ENCODE measurements around the gene CR1.
"Not testable (repeated sequence)": the region's sequence is repeated elsewhere in the genome, so short reads cannot be mapped to it uniquely, and the experiment has no call there.

Gene CR1

GRCh38 chr1:207581496-207582153, 85.7 kb downstream of the CR1 start:
- no peak for DNase-seq (ENCODE audit: low read depth, low spot score)

DNA sequence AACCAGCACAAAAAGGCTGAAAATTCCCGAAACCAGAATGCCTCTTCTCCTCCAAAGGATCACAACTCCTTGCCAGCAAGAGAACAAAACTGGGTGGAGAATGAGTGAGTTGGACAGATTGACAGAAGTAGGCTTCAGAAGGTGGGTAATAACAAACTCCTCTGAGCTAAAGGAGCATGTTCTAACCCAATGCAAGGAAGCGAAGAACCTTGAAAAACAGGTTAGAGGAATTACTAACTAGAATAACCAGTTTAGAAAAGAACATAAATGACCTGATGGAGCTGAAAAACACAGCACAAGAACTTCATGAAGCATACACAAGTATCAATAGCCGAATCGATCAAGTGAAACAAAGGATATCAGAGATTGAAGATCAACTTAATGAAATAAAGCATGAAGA, 93.5 kb downstream of the CR1 start:
- DNase-seq (ENCODE audit: low read depth, low spot score), result not testable (repeated sequence)

DNA sequence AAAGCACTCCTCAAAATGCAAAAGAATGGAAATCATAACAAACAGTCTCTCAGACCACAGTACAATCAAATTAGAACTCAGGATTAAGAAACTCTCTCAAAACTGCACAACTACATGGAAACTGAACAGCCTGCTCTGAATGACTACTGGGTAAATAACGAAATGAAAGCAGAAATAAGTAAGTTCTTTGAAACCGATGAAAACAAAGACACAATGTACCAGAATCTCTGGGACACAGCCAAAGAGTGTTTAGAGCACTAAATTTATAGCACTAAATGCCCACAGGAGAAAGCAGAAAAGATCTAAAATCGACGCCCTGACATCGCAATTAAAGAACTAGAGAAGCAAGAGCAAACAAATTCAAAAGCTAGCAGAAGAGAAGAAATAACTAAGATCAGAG, 95.2 kb downstream of the CR1 start:
- DNase-seq (ENCODE audit: low read depth, low spot score), result not testable (repeated sequence)

DNA sequence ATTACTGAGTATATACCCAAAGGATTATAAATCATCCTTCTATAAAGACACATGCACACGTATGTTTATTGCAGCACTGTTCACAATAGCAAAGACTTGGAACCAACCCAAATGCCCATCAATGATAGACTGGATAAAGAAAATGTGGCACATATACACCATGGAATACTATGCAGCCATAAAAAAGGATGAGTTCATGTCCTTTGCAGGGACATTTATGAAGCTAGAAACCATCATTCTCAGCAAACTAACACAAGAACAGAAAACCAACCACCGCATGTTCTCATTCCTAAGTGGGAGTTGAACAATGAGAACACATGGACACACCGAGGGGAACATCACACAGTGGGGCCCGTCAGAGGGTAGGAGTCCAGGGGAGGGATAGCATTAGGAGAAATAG, 98.1 kb downstream of the CR1 start:
- DNase-seq (ENCODE audit: low read depth, low spot score), result not testable (repeated sequence)

DNA sequence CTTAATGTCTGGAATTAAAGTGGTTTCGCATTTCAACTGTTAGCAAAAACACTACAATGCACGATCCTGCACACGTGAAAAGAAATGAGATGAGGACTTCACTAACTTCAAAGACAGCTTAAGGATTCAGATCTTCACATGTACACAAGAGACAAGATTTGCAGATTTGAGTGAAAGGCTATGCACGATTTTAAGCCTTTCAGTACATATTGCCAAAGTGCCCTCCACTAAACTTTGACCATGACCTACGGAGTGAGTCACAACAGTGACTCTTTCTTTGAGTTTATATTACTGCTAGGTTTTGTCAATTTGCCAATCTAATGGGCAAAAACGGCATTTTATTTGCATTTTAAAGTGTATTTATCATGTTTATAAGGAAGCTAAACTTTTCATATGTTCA, 107.8 kb downstream of the CR1 start:
- DNase-seq (ENCODE audit: low read depth, low spot score), result no peak

- DNase-seq (ENCODE audit: low read depth, low spot score), result no peak
Observed at GRCh38 chr1:207605444-207606361, 109.7 kb downstream of the CR1 start.

GRCh38 chr1:207606362-207606755, 110.4 kb downstream of the CR1 start:
- DNase-seq (ENCODE audit: low read depth, low spot score), result no peak

DNA sequence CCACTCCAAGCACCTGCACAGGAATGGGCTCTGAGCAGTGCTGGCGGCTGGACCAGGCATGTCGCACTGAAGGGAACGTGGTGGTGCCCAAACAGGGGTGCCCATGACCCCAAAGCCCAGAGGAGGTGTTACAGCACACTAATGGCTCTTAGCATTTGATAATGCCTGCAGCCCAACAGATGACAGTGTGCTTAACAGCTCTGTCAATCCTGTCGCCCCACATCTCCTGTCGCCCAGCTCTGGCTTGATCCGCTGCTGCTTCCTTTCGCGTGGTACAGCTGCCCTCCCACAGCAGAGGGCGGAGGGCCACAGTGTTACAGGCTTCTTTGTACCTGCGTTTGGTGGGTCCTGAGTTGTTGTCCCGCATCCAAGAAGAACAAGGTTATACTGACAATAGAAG, 116.8 kb downstream of the CR1 start:
- DNase-seq (ENCODE audit: low read depth, low spot score), result no peak

DNA sequence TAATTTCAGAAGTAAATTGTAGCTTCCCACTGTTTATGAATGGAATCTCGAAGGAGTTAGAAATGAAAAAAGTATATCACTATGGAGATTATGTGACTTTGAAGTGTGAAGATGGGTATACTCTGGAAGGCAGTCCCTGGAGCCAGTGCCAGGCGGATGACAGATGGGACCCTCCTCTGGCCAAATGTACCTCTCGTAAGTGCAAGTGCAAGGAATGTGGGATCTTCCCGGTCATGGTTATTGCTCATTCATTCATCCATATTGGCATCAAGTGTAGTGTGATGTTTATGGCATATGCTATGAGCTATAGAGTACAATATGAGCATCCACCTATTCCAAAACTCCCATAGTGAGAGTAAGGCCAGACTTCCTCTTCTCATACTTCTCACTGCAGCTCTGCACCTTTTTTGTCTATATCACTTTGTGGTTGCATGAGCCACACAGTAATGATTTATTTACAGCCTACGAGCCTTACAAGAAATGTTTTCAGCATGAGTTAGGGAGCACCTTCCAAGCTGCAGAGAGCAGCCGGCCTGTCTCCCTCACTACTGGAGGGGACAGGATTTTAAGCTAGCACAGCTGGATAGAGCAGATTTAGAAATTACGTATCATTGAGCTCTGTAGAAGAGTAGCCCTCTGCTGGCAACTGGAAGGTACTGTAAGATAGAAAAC, 124.0 kb downstream of the CR1 start:
- no peak for DNase-seq (ENCODE audit: low read depth, low spot score)

- no peak for DNase-seq (ENCODE audit: low read depth, low spot score)
Observed at GRCh38 chr1:207620543-207620893, 124.6 kb downstream of the CR1 start.

DNA sequence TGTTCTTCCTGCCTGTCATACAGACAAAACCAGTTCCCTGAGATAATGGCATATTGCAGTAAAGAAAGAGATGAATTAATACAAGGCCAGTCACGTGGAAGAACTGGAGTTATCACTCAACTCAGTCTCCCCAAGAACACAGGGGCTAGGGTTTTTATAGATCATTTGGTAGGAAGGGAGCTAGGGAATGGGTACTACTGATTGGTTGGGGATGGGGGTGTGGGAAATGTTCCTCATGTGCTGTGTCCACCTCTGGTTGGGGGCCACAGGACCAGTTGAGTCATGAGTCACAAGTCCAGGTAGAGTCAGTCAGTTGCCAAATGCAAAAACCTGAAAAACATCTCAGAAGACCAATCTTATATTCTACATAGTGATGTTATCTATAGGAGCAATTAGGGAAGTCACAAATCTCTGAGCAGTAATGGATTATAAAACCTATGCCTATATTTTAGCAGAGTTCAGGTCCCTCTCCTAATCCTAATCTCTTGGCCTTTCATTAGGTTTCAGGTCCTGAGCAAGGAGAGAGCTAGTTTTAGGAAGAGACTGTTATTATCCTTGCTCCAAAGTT, 129.6 kb downstream of the CR1 start:
- not testable (repeated sequence) for DNase-seq (ENCODE audit: low read depth, low spot score)

- DNase-seq (ENCODE audit: low read depth, low spot score), result no peak
Observed at GRCh38 chr1:207626972-207627337, 131.0 kb downstream of the CR1 start.

DNA sequence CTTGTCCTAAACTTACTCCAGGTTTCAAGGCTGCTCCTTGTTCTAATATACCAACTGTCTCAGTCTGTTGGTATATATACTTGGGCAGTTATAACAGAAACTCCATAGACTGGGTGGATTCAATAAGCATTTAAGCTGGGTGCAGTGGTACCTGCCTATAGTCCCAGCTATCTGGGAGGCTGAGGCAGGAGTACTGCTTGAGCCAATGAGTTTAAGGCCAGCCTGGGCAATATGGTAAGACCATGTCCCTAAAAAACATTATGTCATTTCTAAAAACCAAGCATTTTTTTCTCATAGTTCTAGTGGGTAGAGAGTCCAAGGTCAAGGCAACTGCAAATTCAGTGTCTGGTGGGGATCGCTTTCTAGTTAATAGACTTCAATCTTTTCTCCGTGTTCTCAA, 131.5 kb downstream of the CR1 start:
- DNase-seq (ENCODE audit: low read depth, low spot score), result no peak

GRCh38 chr1:207628776-207629175, 132.8 kb downstream of the CR1 start:
- DNase-seq (ENCODE audit: low read depth, low spot score), result no peak

GRCh38 chr1:207631137-207631536, 135.2 kb downstream of the CR1 start:
- DNase-seq (ENCODE audit: low read depth, low spot score), result no peak

- no peak for DNase-seq (ENCODE audit: low read depth, low spot score)
Observed at GRCh38 chr1:207633226-207633625, 137.3 kb downstream of the CR1 start.

DNA sequence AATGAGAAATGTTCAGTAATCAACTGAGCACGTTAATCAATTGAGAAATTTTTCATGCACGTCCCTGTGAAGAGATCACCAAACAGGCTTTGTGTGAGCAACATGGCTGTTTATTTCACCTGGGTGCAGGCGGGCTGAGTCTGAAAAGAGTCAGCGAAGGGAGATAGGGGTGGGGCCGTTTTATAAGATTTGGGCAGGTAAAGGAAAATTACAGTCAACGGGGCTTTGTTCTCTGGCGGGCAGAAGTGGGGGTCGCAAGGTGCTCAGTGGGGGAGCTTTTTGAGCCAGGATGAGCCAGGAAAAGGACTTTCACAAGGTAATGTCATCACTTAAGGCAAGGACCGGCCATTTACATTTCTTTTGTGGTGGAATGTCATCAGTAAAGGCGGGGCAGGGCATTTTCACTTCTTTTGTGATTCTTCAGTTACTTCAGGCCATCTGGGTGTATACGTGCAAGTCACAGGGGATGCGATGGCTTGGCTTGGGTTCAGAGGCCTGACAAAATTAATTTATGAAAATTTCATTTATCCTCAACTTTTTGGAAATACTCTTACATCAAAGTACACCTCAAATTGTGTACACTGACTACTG, 137.8 kb downstream of the CR1 start:
- not testable (repeated sequence) for DNase-seq (ENCODE audit: low read depth, low spot score)

DNA sequence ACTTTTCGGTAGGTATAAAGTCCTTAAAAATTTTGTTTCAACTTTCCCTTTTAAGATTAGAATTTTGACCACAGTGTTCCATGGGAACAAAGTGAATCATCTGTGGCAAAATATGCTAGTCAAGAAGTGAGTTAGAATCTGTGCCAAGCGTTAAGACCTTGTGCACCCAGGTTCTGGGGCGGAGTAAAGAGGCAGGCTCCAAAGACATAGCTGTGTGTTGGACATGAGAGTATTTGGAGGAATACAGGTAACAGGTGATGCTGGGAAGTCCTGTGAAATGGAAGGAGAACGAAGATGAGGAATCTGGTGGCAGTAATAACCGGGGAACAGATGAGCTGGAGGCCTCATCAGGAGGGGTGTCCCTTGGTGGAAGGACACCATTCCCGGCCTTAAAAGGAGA, 138.3 kb downstream of the CR1 start:
- not testable (repeated sequence) for DNase-seq (ENCODE audit: low read depth, low spot score)

- DNase-seq (ENCODE audit: low read depth, low spot score), result not testable (repeated sequence)
Observed at GRCh38 chr1:207635569-207636186, 139.7 kb downstream of the CR1 start.

- not testable (repeated sequence) for DNase-seq (ENCODE audit: low read depth, low spot score)
Observed at GRCh38 chr1:207638487-207639145, 142.7 kb downstream of the CR1 start.

DNA sequence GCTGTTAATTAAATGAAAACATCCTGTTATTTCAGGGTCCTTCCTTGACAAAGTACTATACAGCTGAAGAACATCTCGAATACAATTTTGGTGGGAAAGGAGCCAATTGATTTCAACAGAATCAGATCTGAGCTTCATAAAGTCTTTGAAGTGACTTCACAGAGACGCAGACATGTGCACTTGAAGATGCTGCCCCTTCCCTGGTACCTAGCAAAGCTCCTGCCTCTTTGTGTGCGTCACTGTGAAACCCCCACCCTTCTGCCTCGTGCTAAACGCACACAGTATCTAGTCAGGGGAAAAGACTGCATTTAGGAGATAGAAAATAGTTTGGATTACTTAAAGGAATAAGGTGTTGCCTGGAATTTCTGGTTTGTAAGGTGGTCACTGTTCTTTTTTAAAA, 143.4 kb downstream of the CR1 start:
- DNase-seq (ENCODE audit: low read depth, low spot score), result not testable (repeated sequence)
